ENCODE measurements around the gene MAN2B1. TPM values are rescaled to one million over a fixed set of nuclear protein-coding genes. Genes with fewer than 3 reads are reported as not detected.
"Not testable (repeated sequence)": the region's sequence is repeated elsewhere in the genome, so short reads cannot be mapped to it uniquely, and the experiment has no call there.

The MAN2B1 gene
- total RNA-seq, 1 donor from 2014 or later: 109 TPM

DNA sequence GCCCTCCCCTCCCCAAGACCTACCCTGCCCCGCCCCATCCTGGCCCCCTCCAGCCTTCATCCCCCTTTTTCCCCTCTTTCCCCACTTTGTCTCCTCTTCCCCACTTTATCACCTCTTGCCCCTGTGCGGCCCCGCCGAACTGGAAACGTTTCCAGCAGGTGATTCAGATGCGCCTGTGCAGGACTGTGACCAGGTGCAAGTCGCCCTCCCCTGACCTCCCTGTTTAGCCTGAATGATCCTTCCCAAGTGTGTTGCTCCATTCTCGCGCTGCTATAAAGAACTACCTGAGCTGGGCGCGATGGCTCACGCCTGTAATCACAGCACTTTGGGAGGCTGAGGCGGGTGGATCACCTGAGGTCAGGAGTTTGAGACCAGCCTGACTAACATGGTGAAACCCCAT is 29.9 kb downstream of the MAN2B1 start:
- peaks cover 13% of the 10 kb centered on the region for H3K36me3 Mint-ChIP-seq

DNA sequence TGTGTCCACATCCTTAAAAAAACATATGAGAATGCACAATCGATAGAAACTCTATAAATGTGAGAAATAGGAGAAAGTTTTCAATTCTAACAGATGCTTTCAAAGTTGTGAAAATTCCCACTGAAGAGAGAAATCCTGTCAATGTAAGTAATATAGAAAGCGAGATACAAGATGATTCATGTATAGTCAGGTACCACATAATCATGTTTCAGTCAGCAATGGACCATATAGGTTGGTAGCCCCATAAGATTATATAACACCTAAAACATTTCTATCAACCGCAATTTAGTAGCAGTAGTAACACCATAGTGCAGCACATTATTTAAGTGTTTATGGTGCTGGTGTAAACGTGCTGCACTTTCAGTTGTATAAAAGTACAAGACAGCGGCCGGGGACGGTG is 37.3 kb downstream of the MAN2B1 start:
- DNase-seq (ENCODE audit: low spot score in 2 of 2, unreplicated experiment in 2 of 2): no peak
- Mint-ChIP-seq H3K27ac (no peak overlapping the region), H3K4me3 (no peak overlapping the region), H3K9me3 (peaks cover 23% of the 10 kb centered on the region), H3K36me3 (peaks cover 67% of the 10 kb centered on the region), H3K4me1 (no peaks in the 10 kb centered on the region), H3K27me3 (ENCODE audit: low read depth) (no peaks in the 10 kb centered on the region)
- TF ChIP-seq, protein P1, sequence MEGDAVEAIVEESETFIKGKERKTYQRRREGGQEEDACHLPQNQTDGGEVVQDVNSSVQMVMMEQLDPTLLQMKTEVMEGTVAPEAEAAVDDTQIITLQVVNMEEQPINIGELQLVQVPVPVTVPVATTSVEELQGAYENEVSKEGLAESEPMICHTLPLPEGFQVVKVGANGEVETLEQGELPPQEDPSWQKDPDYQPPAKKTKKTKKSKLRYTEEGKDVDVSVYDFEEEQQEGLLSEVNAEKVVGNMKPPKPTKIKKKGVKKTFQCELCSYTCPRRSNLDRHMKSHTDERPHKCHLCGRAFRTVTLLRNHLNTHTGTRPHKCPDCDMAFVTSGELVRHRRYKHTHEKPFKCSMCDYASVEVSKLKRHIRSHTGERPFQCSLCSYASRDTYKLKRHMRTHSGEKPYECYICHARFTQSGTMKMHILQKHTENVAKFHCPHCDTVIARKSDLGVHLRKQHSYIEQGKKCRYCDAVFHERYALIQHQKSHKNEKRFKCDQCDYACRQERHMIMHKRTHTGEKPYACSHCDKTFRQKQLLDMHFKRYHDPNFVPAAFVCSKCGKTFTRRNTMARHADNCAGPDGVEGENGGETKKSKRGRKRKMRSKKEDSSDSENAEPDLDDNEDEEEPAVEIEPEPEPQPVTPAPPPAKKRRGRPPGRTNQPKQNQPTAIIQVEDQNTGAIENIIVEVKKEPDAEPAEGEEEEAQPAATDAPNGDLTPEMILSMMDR (IDR thresholded peaks at IDR 0.05; ENCODE audit: unreplicated experiment): no peak

More for the DNA sequence above, 29.9 kb downstream of the MAN2B1 start:
- peaks cover 4% of the 10 kb centered on the region for H3K4me1 Mint-ChIP-seq
- no peak for DNase-seq (ENCODE audit: low spot score in 2 of 2, unreplicated experiment in 2 of 2)
- H3K27ac Mint-ChIP-seq: no peak overlapping the region
- TF ChIP-seq, protein P1 (IDR thresholded peaks at IDR 0.05; ENCODE audit: unreplicated experiment): no peak
- H3K9me3 Mint-ChIP-seq: no peaks in the 10 kb centered on the region
- H3K4me3 Mint-ChIP-seq: no peak overlapping the region
- no peaks in the 10 kb centered on the region for H3K27me3 Mint-ChIP-seq (ENCODE audit: low read depth)

DNA sequence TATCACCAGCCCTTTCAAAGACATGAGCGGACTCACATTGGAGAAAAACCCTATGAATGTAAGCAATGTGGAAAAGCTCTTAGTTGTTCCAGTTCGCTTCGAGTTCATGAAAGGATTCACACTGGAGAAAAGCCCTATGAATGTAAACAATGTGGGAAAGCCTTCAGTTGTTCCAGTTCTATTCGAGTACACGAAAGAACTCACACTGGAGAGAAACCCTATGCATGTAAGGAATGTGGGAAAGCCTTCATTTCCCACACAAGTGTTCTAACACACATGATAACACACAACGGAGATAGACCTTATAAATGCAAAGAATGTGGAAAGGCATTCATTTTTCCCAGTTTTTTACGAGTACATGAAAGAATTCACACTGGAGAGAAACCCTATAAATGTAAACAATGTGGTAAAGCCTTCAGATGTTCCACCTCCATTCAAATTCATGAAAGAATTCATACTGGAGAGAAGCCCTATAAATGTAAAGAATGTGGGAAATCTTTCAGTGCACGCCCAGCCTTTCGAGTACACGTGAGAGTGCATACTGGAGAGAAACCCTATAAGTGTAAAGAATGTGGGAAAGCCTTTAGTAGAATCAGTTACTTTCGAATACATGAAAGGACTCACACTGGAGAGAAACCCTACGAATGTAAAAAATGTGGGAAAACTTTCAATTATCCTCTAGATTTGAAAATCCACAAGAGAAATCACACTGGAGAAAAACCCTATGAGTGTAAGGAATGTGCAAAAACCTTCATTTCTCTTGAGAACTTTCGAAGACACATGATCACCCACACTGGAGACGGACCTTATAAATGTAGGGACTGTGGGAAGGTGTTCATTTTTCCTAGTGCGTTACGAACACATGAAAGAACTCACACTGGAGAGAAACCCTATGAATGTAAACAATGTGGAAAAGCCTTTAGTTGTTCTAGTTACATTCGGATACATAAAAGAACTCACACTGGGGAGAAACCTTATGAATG is 38.2 kb downstream of the MAN2B1 start:
- Mint-ChIP-seq H3K4me3 (no peak overlapping the region), H3K27me3 (ENCODE audit: low read depth) (no peaks in the 10 kb centered on the region), H3K4me1 (no peaks in the 10 kb centered on the region), H3K27ac (no peak overlapping the region), H3K9me3 (peaks cover 26% of the 10 kb centered on the region), H3K36me3 (peaks cover 68% of the 10 kb centered on the region)
- DNase-seq (ENCODE audit: low spot score in 2 of 2, unreplicated experiment in 2 of 2): no peak
- TF ChIP-seq, protein P1 (IDR thresholded peaks at IDR 0.05; ENCODE audit: unreplicated experiment): no peak

DNA sequence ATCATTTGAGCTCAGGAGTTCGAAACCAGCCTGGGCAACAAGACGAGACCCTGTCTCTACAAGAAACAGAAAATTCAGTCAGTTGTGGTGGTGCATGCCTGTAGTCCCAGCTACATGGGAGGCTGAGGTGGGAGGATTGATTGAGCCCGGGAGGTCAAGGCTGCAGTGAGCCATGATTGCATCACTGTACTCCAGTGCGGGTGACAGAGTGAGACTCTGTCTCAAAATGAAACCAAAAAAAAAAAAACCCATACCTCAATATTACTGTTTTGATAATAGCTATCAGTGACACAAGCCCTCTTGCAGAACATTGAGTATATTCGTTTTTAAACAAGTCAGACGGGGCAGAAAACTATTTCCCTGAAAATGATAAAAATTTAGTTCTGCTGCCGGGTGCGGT is 39.6 kb downstream of the MAN2B1 start:
- Mint-ChIP-seq H3K4me1 (no peaks in the 10 kb centered on the region), H3K9me3 (peaks cover 28% of the 10 kb centered on the region), H3K4me3 (no peak overlapping the region), H3K36me3 (peaks cover 67% of the 10 kb centered on the region), H3K27ac (no peak overlapping the region), H3K27me3 (ENCODE audit: low read depth) (no peaks in the 10 kb centered on the region)
- no peak for DNase-seq (ENCODE audit: low spot score in 2 of 2, unreplicated experiment in 2 of 2)
- TF ChIP-seq, protein P1 (IDR thresholded peaks at IDR 0.05; ENCODE audit: unreplicated experiment): no peak

DNA sequence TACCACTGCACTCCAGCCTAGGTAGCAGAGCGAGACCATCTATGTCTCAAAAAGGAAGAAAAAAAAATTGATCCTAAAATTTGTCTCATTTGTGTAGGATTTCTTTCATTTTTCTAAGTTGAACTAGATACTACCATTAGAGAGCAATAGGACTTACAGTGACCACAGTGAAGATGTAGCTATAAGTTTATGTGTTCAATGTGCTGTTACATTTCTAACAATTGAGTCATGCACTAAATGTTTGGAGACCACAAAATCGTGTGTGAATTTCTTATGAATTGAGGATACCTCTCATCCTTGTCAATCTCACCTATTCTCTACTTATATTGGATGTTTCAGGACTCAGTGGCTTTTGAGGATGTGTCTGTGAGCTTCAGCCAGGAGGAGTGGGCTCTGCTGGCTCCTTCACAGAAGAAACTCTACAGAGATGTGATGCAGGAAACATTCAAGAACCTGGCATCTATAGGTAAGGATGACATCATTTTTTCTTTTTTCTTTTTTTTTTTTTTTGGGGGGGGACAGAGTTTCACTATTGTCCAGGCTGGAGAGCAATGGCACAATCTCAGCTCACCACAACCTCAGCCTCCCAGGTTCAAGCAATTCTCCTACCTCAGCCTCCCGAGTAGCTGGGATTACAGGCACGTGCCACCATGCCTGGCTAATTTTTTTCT is 43.0 kb downstream of the MAN2B1 start:
- TF ChIP-seq, protein P1 (IDR thresholded peaks at IDR 0.05; ENCODE audit: unreplicated experiment): no peak
- no peak for DNase-seq (ENCODE audit: low spot score in 2 of 2, unreplicated experiment in 2 of 2)
- Mint-ChIP-seq H3K9me3 (peaks cover 19% of the 10 kb centered on the region), H3K36me3 (peaks cover 54% of the 10 kb centered on the region), H3K4me3 (no peak overlapping the region), H3K27me3 (ENCODE audit: low read depth) (no peaks in the 10 kb centered on the region), H3K27ac (no peak overlapping the region), H3K4me1 (no peaks in the 10 kb centered on the region)

DNA sequence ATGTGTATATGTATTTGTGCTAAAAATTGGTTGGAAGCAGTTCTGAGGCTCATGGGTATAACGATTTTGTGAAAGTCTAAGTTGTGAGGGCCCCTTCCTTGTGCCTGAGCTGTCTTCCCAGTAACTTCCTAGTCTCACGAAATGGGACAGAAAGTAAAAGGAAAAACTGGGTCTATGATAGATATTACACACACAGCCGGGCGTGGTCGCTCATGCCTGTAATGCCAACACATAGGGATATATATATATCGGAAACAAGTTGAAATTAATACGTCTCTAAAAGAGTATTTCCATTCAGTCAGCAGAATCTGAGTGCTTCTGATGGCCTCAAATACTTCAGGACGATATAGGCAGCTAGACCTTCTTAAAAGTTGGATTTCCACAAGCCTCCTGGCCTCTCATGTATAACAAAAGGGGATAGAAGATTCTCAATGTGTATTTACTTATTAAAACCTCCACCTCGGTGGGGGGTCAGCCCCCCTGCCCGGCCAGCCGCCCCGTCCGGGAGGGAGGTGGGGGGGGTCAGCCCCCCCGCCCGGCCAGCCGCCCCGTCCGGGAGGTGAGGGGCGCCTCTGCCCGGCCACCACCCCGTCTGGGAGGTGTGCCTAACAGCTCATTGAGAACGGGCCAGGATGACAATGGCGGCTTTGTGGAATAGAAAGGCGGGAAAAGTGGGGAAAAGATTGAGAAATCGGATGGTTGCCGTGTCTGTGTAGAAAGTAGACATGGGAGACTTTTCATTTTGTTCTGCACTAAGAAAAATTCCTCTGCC is 45.1 kb downstream of the MAN2B1 start:
- peaks cover 41% of the 10 kb centered on the region for H3K36me3 Mint-ChIP-seq
- not testable (repeated sequence) for H3K4me3 Mint-ChIP-seq; DNase-seq (ENCODE audit: low spot score in 2 of 2, unreplicated experiment in 2 of 2); H3K27me3 Mint-ChIP-seq (ENCODE audit: low read depth); H3K9me3 Mint-ChIP-seq; H3K4me1 Mint-ChIP-seq; H3K27ac Mint-ChIP-seq
